Measurements from ENCODE around the gene CACNB2.

DNA sequence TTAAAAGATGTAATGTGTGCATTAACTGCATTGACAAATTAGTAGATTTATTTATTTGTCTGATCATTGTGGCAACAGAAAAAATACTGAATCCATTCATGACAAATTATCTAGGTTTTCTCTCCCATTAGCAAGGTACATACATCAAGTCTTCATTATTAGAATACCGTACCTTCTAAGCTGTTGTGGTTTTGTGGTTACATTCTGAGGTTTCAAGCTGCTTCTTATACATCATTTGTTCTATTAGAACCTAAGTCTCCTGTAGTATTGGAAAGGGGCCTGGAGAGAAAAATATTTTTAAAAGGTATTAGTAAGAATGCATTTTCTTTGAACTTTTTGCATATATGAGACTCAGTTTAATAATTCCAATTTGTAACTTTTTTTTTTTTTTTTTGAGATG is 26.3 kb upstream of the CACNB2 start:
- TF ChIP-seq, protein P1, sequence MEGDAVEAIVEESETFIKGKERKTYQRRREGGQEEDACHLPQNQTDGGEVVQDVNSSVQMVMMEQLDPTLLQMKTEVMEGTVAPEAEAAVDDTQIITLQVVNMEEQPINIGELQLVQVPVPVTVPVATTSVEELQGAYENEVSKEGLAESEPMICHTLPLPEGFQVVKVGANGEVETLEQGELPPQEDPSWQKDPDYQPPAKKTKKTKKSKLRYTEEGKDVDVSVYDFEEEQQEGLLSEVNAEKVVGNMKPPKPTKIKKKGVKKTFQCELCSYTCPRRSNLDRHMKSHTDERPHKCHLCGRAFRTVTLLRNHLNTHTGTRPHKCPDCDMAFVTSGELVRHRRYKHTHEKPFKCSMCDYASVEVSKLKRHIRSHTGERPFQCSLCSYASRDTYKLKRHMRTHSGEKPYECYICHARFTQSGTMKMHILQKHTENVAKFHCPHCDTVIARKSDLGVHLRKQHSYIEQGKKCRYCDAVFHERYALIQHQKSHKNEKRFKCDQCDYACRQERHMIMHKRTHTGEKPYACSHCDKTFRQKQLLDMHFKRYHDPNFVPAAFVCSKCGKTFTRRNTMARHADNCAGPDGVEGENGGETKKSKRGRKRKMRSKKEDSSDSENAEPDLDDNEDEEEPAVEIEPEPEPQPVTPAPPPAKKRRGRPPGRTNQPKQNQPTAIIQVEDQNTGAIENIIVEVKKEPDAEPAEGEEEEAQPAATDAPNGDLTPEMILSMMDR (IDR thresholded peaks at IDR 0.05; ENCODE audit: low read depth, low read length) = no peak
- TF ChIP-seq POLR2A (IDR thresholded peaks at IDR 0.05; ENCODE audit: extremely low read depth, insufficient read length) (no peak), MAX (IDR thresholded peaks at IDR 0.05; ENCODE audit: low read depth, low read length) (no peak)

Data from NB4 (cell line).